Measurements from ENCODE around the gene SWAP70. TPM values are rescaled to one million over a fixed set of nuclear protein-coding genes. Genes with fewer than 3 reads are reported as not detected.

Gene SWAP70
- total and polyA plus RNA-seq, 2 experiments from 2014 or later, result 30.3 to 33.3 TPM

GRCh38 chr11:9645881-9646280 lies 18.0 kb upstream of the SWAP70 start:
- Histone ChIP-seq H3K27me3 (ENCODE audit: insufficient read depth) (no peaks in the 10 kb centered on the region), H3K4me1 (ENCODE audit: insufficient read depth) (peaks cover 9% of the 10 kb centered on the region; the same call in 1 of the 2 replicates), H2AFZ (no peak overlapping the region), H3K27ac (ENCODE audit: low read depth) (no peak overlapping the region), H3K4me3 (no peak overlapping the region), H4K20me1 (replicated peaks; ENCODE audit: insufficient read depth) (no peaks in the 10 kb centered on the region), H3F3A (replicated peaks; ENCODE audit: low read depth) (no peaks in the 10 kb centered on the region), H3K36me3 (ENCODE audit: insufficient read depth) (no peaks in the 10 kb centered on the region), H3K4me2 (no peak overlapping the region), H3K9me2 (ENCODE audit: insufficient read depth) (no peaks in the 10 kb centered on the region), H3K79me2 (replicated peaks; ENCODE audit: insufficient read depth) (no peaks in the 10 kb centered on the region)
- Mint-ChIP-seq H3K4me1 (peaks cover 8% of the 10 kb centered on the region; the same call in 2 of the 3 replicates), H3K36me3 (ENCODE audit: low read depth) (peaks cover 3% of the 10 kb centered on the region; the same call in 1 of the 3 replicates), H3K9me3 (0 out of 3 replicates have a peak, but pooled peaks cover 8% of the 10 kb centered on the region), H3K4me3 (no peak overlapping the region), H3K27ac (no peak overlapping the region), H3K27me3 (ENCODE audit: insufficient read depth, low read depth, poor library complexity) (no peaks in the 10 kb centered on the region)
- TF ChIP-seq EZH2 (IDR thresholded peaks at IDR 0.05; ENCODE audit: low read depth, unreplicated experiment) (no peak), REST (IDR thresholded peaks at IDR 0.05; ENCODE audit: unreplicated experiment) (no peak), STAT1 (IDR thresholded peaks at IDR 0.05; ENCODE audit: unreplicated experiment) (no peak)
- TF ChIP-seq, protein P1, sequence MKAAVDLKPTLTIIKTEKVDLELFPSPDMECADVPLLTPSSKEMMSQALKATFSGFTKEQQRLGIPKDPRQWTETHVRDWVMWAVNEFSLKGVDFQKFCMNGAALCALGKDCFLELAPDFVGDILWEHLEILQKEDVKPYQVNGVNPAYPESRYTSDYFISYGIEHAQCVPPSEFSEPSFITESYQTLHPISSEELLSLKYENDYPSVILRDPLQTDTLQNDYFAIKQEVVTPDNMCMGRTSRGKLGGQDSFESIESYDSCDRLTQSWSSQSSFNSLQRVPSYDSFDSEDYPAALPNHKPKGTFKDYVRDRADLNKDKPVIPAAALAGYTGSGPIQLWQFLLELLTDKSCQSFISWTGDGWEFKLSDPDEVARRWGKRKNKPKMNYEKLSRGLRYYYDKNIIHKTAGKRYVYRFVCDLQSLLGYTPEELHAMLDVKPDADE (IDR thresholded peaks at IDR 0.05), result no peak
- ATAC-seq (no peak), DNase-seq (ENCODE audit: low spot score) (no peak)

GRCh38 chr11:9646324-9646723 lies 17.6 kb upstream of the SWAP70 start:
- no peak overlapping the region for H3K27ac ChIP-seq (ENCODE audit: low read depth)
- no peak overlapping the region for H2AFZ ChIP-seq
- ATAC-seq, result no peak
- H3K36me3 ChIP-seq (ENCODE audit: insufficient read depth), result no peaks in the 10 kb centered on the region
- TF ChIP-seq CTCF (conservative IDR thresholded peaks at IDR 0.05; ENCODE audit: low read depth in 2 of 2) (no peak), ZNF462 (CRISPR knock-in tag; IDR thresholded peaks at IDR 0.05) (no peak)
- no peaks in the 10 kb centered on the region for H3K79me2 ChIP-seq (replicated peaks; ENCODE audit: insufficient read depth)
- no peaks in the 10 kb centered on the region for H3K27me3 ChIP-seq (ENCODE audit: insufficient read depth)
- Mint-ChIP-seq H3K27ac (no peak overlapping the region), H3K9me3 (0 out of 3 replicates have a peak, but pooled peaks cover 8% of the 10 kb centered on the region), H3K27me3 (ENCODE audit: insufficient read depth, low read depth, poor library complexity) (no peaks in the 10 kb centered on the region), H3K36me3 (ENCODE audit: low read depth) (peaks cover 3% of the 10 kb centered on the region; the same call in 1 of the 3 replicates), H3K4me3 (no peak overlapping the region), H3K4me1 (peaks cover 8% of the 10 kb centered on the region; the same call in 2 of the 3 replicates)
- no peaks in the 10 kb centered on the region for H3K9me2 ChIP-seq (ENCODE audit: insufficient read depth)
- H3F3A ChIP-seq (replicated peaks; ENCODE audit: low read depth), result no peaks in the 10 kb centered on the region
- H3K4me2 ChIP-seq, result no peak overlapping the region
- DNase-seq (ENCODE audit: low spot score), result no peak
- H3K4me3 ChIP-seq, result no peak overlapping the region
- H3K4me1 ChIP-seq (ENCODE audit: insufficient read depth), result peaks cover 9% of the 10 kb centered on the region; the same call in 1 of the 2 replicates
- no peaks in the 10 kb centered on the region for H4K20me1 ChIP-seq (replicated peaks; ENCODE audit: insufficient read depth)
